Measurements from ENCODE around the gene SYT6.

DNA sequence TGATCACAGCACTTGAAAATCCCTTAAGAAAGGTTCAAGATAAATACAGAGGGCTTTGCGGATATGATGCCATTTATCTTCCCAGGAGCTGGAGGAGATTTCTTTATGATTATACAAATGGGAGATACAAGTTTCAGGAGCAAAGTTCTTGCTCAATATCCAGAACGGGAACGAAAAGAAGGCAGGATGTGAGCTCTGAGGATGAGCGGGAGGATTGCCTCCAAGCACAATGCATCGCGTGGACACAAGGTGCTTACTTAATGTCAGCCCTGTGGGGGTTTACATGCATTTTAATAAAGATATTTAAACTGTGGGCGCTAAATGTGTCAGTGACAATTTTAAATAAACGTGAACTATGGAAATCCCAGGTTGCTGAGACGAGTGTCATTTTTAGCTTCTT, 59.0 kb downstream of the SYT6 start:
- TF ChIP-seq BHLHE40 (IDR thresholded peaks at IDR 0.05; ENCODE audit: borderline replicate concordance), result no peak
- TF ChIP-seq ARNT (IDR thresholded peaks at IDR 0.05), result no peak
- no peak for TF ChIP-seq FOXM1 (IDR thresholded peaks at IDR 0.05; ENCODE audit: borderline replicate concordance)

Data from HEK293T (cell line).